HEK293T (cell line): ENCODE measurements around the gene CDH4.

Experiments
- ARNT ChIP-seq: fragments of 450-650 bp; IDR thresholded peaks from 2 replicates; pipeline ENCODE4 v1.6.1; 2017; ENCODE audit warnings: mild to moderate bottlenecking
- BHLHE40 ChIP-seq: fragments of 450-650 bp; IDR thresholded peaks from 2 replicates; pipeline ENCODE4 v1.6.1; 2016; ENCODE audit warnings: mild to moderate bottlenecking, moderate library complexity, borderline replicate concordance
- CTBP1 ChIP-seq: fragments of 450-650 bp; IDR thresholded peaks from 2 replicates; pipeline ENCODE4 v1.6.1; 2016; ENCODE audit warnings: borderline replicate concordance
- ELF4 ChIP-seq: fragments of 450-650 bp; IDR thresholded peaks from 2 replicates; pipeline ENCODE4 v1.6.1; 2017; ENCODE audit warnings: antibody characterized with exemption
- FOXK2 ChIP-seq: fragments of 450-650 bp; IDR thresholded peaks from 2 replicates; pipeline ENCODE4 v1.6.1; 2016; ENCODE audit warnings: mild to moderate bottlenecking
- FOXM1 ChIP-seq: fragments of 450-650 bp; IDR thresholded peaks from 2 replicates; pipeline ENCODE4 v1.6.1; 2017; ENCODE audit warnings: mild to moderate bottlenecking, borderline replicate concordance
- HDGF ChIP-seq: fragments of 450-650 bp; IDR thresholded peaks from 2 replicates; pipeline ENCODE4 v1.6.1; 2017; ENCODE audit warnings: antibody characterized with exemption, borderline replicate concordance
- L3MBTL2 ChIP-seq: fragments of 450-650 bp; conservative IDR thresholded peaks from 2 replicates; pipeline ENCODE4 v1.6.1; 2016; ENCODE audit warnings: mild to moderate bottlenecking
- LEF1 ChIP-seq: fragments of 450-650 bp; IDR thresholded peaks from 2 replicates; pipeline ENCODE4 v1.6.1; 2017; ENCODE audit warnings: mild to moderate bottlenecking, borderline replicate concordance
- NFRKB ChIP-seq: fragments of 450-650 bp; IDR thresholded peaks from 2 replicates; pipeline ENCODE4 v1.6.1; 2016; ENCODE audit warnings: mild to moderate bottlenecking, moderate library complexity
- PKNOX1 ChIP-seq: fragments of 450-650 bp; IDR thresholded peaks from 2 replicates; pipeline ENCODE4 v1.6.1; 2016
- SP1 ChIP-seq: fragments of 450-650 bp; IDR thresholded peaks from 2 replicates; pipeline ENCODE4 v1.6.1; 2017
- SUZ12 ChIP-seq: fragments of 450-650 bp; IDR thresholded peaks from 2 replicates; pipeline ENCODE4 v1.6.1; 2016; ENCODE audit warnings: mild to moderate bottlenecking
- TARDBP ChIP-seq: fragments of 450-650 bp; IDR thresholded peaks from 2 replicates; pipeline ENCODE4 v1.6.1; 2016

GRCh38 chr20:61419501-61419900 is 167.4 kb downstream of the CDH4 start:
- TF ChIP-seq TARDBP: no peak
- TF ChIP-seq ELF4: no peak
- TF ChIP-seq SP1: no peak
- TF ChIP-seq BHLHE40: no peak
- TF ChIP-seq FOXM1: no peak
- no peak for TF ChIP-seq LEF1
- no peak for TF ChIP-seq SUZ12
- TF ChIP-seq CTBP1: no peak
- TF ChIP-seq PKNOX1: no peak
- no peak for TF ChIP-seq NFRKB
- no peak for TF ChIP-seq L3MBTL2
- no peak for TF ChIP-seq FOXK2
- TF ChIP-seq HDGF: no peak
- TF ChIP-seq ARNT: no peak
